GM18520 (cell line): ENCODE results near the gene HOXC12.

ENCODE experiments used
- ATAC-seq: cut with Tn5 transposase; IDR thresholded peaks from one replicate; pipeline ENCODE4 v1.9.1; 2021; ENCODE audit not compliant: unreplicated experiment

HOXC12 gene

DNA sequence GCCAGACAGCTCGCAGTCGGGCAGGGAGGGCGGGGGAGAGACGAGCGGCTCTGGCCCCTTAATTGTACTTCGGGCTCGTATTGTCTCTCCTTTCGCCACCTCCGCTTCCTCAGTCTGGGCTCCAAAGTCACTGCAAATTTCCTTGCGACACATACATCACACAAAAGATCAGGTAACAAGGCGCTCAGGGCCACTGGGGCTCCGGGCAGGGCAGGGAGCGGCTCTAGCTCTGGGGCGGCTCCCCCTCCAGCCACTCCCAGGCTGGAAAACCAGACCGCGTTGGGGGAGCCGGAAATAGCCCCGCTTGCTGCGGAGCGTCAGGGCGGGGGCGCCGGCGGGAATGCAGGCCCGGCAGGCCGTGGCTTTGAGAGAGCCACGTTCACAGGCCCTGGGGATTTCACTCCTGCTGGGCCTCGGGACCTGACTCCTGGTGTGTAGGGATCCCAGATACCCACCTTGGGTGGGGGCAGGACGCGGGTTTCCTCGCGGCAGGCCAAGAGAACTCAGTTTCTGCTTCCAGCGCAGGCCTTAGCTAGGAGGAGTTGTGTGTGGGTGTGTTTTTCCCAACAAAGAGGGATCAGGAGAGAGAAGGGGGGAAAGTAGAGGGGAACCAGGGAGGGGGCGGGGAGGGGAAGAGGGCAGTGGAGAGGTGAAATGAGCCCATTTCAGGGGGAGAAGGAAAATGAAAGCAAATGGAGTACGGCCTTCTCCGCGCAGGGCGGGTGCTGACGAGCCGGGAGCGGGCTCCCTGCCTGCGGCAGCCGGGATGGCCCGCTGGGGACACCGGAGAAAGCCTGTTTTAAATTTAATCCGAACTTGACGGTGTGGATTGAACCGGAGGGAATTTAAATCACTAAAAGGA lies 40.9 kb downstream of the HOXC12 start:
- ATAC-seq, result no peak

DNA sequence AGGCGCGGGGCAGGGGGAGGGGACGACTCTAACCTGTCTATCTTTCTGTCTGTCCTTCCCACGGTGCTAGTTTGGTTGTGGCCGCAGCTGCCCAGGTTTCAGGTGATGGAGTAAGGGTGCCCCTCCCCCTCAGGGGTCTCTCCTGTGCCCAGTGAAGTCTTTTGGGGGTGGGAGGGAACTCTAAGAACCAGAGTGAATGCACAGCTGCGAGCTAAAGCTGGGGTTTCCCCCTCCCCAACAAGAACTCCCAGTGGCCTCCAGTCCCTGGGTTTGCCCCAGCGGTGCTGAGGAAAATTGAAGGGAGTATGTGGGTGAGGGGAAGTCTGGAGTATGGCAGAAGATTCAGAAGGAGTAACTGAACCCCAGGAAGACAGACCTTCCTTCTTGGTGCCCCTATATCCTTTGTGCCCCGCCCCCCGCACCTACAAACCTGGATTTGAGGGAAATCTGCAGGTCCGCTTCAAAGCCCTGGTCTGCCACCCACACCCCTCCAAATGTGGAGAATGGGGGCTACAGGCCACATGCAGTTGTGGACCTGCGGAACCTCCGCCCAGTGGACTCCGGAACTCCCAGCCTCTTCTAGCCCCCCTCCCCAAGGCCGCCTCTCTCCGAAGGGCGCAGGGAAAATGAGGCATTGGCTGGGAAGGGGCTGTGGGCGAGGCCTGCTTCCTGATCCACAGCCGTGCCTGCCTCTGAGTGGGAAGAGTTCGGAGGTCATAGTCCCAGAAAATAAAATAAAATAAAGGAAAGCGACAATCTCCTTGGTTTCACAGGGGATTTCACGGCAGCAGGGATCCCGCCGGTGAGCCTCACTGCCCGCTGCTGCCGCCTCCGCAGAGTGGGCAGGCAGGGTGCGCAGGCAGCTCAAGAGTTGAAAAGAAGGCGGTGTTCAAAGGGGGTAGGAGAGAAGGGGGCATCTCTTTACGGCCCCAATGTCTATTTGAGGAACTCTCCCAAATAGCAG lies 41.8 kb downstream of the HOXC12 start:
- no peak for ATAC-seq

DNA sequence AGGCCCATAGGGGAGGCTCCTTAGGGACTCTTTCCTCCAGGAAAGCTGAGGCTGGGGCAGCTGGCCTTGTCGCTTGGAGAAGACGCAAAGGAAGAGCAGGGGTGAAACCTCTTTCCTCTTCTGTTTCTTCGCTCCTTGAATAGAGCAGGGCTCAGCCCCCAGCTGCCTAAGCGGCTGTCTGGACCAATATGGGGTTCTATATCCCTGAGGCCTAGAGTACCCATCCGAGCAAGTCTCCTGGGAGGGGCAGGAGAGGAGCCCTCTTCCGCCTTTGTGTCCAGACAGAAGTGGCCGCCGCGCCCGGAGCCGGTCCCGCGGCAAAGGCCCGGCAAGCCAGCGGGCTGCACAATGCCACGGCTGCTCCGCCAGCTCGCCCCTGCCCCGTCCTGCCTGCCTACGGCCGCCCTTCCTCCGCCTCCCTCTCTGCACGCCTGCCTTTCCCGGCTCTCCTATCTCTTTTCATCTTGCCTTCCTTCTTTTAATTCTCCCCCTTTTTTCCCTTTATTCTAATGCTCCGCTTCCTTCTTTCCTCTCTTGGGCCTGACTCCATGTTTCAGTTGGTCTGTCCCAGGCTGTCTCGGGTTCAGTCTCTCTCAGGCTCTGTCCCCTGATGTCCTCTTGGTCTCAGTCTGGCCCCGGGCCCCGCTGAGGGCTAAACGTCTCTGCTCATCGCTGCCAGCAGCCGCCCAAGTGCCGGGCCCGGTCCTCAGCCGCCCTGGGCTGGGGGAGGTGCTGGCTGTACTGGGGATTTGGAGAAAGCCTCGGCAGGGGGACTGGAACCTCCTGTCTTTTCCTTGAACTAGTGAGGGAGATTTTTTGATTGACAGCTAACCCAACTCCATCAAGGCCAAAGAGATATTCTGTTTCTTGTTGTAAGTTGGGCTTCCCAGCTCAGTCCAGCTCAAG lies 42.8 kb downstream of the HOXC12 start:
- no peak for ATAC-seq

DNA sequence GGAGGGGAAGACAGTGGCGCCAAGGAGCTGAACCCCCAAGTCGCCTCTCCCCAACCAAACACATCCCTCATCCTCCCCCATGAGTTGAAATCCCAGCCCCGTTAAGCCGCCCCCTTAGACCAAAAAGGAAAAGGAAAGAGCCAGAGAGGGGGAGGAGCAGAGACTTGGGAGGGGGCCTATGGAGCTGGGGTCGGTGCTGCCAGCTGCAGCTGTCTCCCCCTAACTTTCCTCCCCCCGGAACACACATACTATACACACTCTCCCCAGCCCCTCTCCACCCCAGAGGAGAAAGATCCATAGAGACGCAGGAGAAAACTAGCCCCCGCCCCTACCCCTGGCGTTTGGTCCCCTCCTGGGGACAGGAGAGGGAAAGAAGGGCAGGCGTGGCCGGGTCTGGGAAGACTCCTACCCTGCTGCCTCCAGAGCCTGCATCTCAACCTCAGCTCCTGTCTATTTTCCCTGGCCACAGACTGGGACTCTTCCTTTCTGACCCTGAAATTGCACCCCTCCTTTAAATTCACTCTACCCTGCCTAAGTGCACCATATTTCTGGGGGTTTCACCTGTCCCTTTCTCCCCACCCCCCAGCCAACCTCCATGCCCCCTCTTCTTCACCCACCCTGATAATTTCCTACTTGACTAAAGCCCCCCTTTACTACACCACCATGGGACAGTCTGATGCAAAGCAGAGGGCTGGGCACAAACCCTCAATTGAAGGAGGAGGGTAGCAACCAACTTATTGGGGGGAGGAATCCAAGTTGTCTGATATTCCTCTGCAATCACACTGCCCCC lies 43.6 kb downstream of the HOXC12 start:
- ATAC-seq, result no peak

- ATAC-seq, result no peak
These were observed 44.2 kb downstream of the HOXC12 start for GRCh38 chr12:53998900-53999236.

GRCh38 chr12:53999559-54000115 lies 44.9 kb downstream of the HOXC12 start:
- no peak for ATAC-seq

DNA sequence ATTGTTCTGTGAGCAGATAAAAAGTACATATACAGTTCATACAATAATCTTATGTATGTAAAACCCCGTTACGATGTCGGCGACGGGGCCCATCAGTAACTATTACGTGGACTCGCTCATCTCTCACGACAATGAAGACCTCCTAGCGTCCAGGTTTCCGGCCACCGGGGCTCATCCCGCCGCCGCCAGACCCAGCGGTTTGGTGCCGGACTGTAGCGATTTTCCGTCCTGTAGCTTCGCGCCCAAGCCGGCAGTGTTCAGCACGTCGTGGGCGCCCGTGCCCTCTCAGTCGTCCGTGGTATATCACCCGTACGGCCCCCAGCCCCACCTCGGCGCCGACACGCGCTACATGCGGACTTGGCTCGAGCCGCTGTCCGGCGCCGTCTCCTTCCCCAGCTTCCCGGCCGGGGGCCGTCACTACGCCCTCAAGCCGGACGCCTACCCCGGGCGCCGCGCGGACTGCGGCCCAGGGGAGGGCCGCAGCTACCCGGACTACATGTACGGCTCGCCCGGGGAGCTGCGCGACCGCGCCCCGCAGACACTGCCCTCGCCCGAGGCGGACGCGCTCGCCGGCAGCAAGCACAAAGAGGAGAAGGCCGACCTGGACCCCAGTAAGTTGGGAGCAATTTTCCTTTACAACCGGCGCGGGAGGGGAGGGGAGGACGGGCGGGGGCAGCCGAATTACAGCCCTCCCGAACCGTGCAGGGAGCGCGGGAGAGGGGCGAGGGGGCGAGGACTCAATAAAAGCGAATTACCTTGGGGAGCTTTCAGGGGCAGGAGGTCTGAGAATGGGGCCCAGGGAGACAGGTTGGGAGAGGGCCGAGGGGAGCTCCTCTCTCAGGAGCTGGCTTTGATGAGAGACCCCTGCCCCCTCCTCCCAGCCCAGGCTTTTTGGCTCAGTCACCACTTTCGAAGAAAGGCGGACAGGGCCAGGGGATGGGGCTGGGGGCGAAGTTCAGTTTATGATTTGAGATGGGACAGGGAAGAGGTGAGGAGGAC lies 45.7 kb downstream of the HOXC12 start, which contains the start of gene HOXC9:
TSS of gene HOXC9 (plus strand) at position 46 of the 999 bp plus-strand sequence. CDS start at position 74, 28 bp downstream.
- no peak for ATAC-seq

DNA sequence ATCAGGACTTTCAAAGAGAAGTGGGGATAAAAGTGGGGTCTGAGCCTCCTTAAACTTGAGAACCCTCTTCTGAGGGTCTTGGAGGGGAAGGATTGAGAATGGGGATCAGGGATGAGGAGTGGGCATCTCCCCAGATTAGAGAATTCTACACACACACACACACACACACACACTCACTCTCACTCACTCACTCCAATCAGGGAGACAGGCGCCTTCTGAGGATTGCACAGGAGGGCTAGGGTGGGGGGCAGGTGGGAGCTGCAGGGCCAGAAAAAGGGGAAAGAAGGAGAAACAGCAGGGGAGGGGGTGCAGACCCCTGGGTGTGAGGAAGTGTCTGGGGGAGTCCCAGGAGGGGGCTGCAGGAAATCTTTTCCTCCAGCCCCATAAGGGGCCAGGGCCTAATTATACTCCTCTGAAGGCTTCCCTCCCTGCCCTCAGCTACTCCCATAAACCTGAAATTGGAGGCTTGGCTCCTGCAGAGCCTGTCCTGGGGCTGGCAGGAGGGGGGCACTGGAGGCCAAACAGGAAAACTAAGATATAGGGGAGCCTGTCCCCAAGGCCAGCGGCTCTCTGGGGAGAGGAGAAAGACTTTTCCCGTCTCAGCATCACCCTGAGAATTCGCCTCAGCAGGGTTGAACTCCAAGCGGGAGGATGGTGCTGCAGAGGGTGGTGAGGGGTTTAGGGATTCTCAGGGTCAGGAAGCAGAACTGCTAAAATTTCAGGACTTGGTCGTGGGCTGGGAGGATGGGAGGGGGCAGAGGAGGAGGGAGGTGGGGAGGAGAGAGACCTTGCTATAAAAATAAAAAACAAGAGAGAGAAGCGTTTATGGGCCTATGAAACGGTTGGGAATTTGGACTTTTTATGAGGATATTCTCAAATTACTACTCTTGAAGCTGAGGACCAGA lies 46.8 kb downstream of the HOXC12 start:
- no peak for ATAC-seq

DNA sequence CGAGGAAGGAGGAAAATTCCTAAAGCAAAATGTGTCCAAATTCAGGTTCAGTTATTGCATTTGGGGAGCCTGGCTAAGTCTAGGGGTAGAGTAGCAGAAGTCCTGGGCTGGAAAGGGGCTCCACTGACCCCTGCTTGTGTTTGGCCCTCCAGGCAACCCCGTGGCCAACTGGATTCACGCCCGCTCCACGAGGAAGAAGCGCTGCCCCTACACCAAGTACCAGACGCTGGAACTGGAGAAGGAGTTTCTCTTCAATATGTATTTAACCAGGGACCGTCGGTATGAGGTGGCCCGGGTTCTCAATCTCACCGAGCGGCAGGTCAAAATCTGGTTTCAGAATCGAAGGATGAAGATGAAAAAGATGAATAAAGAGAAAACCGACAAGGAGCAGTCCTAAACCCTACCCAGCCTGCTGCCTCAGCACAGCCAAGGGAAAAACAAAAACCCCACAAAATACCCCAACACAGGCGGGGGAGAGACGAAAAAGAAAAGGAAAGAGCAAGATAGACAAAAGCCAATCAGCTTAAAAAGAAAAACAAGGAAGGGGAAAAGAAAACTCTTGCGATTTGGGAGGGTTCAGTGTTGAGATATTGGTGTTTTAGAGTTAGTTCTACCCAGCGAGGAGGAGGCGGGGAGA lies 47.7 kb downstream of the HOXC12 start:
- ATAC-seq, result no peak

DNA sequence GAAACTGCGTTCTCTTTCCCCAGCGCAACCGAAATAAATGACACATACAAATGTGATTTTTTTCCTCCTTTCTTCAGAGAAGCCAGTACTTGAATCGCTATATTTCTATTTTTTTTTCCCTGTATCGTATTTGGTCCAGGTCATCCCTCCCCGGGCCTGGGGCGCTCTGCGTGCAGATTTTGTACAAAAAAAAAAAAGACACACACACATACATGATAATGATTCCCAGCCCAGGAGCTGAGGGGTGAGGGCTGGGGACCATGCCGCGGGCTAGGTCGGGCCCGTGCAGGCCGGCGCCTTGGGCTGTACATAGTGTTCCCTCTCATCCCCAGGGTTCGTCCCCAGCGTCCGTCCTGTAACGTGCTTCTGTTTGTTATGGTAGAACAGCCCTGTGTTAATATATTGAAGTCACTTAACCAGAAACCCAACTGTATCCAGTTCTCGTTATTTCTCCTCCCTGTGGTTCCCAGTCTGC lies 48.2 kb downstream of the HOXC12 start:
- no peak for ATAC-seq

- no peak for ATAC-seq
These were observed 48.9 kb downstream of the HOXC12 start for GRCh38 chr12:54003625-54004024.

DNA sequence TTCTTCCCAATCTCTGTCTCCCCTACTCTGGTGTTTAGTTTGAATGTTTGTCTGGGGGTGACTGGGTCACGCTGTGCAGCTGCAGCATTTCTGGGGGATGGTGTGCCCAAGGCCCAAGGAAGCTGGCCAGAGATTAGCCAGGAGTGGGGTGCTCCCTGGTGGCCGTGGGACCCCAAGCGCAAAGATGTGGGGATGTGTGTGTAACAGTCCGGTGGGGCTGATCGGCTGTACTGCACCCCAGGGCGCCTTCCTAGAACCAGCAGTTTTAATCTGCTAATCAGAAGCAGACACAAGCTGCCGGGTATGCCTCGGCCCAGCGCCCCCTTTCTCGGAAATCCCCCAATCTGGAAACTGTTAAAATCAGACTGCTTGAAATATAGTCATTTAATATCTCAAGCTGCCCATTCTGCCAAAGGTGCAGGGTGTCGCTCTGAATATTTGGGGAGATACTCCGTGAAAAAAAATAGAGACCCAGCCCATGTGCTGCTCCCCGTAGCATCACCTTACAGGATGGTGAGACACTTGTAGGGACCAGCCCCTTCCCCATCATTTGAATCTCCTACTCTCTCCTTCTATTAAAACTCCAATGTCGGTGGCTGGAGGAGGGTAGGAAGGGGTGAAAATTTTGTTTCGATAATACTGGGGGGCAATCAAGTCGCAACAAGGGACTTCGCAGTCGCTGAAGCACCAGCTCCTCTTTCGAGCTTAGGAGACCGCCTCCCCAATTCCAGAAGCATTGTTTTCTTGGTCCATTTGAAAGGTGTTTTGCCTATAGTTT lies 49.5 kb downstream of the HOXC12 start:
- no peak for ATAC-seq

GRCh38 chr12:54004841-54005530 lies 50.3 kb downstream of the HOXC12 start:
- ATAC-seq, result no peak

DNA sequence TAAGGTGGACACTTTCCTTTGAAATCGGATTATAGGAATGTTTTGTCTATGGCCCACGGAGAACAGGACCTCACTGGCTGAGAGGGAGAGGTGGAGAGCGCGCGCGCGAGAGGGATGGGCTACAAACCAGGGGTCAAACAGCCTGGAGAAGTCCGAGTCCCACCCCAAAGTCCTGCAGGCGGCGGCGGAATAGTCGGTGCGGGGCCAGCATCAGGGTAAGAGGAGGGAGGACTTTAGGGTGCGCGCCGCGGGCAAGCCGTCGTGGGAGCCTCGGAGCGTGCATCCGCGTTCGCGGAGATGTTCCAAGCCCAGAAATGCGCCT lies 50.8 kb downstream of the HOXC12 start:
- no peak for ATAC-seq

- ATAC-seq, result peak; percentile 41
These were observed 51.3 kb downstream of the HOXC12 start for GRCh38 chr12:54005853-54006558.
